Activated CD8-positive, alpha-beta memory T cell treated with anti-CD3 and anti-CD28 coated beads, Interleukin-2, amount 10 ng/mL, durations not matched to agents 7 days and 5 days (primary cell): Measurements from ENCODE around the gene PCDHAC2. TPM values are rescaled to one million over a fixed set of nuclear protein-coding genes. Genes with fewer than 3 reads are reported as not detected.

ENCODE experiments used
- ATAC-seq: fragments of 150-1000 bp; cut with Tn5 transposase; one replicate; pipeline ENCODE4 v1.10.0; 2021; ENCODE audit warnings: moderate library complexity
- CTCF ChIA-PET: fragments of 350-600 bp; sonication (Branson Sonifier 250); formaldehyde crosslinking; loops from one replicate; lab custom pipeline; 2021; ENCODE audit warnings: antibody characterized with exemption; lab: Charles Lee
- DNase-seq: peaks from one replicate; pipeline ENCODE4 v3.0.0-alpha.2; 2020
- H3K27ac Mint-ChIP-seq: one replicate; pipeline ENCODE4 v1.8.0; 2021; ENCODE audit warnings: mild to moderate bottlenecking, mixed read lengths
- H3K27me3 Mint-ChIP-seq: one replicate; pipeline ENCODE4 v1.8.0; 2021; ENCODE audit warnings: mixed read lengths
- H3K36me3 Mint-ChIP-seq: one replicate; pipeline ENCODE4 v1.8.0; 2021; ENCODE audit warnings: mild to moderate bottlenecking, mixed read lengths
- H3K4me1 Mint-ChIP-seq: one replicate; pipeline ENCODE4 v1.8.0; 2021; ENCODE audit warnings: mixed read lengths
- H3K4me3 Mint-ChIP-seq: one replicate; pipeline ENCODE4 v1.8.0; 2021; ENCODE audit warnings: mild to moderate bottlenecking, moderate library complexity, mixed read lengths
- H3K9me3 Mint-ChIP-seq: one replicate; pipeline ENCODE4 v1.8.0; 2022; ENCODE audit warnings: low read depth, mixed read lengths
- total RNA-seq, 2 experiments: library from RNA; stranded (reverse); gene quantifications; one replicate each; pipeline ENCODE4 v1.2.3, GENCODE V29; 2021

Gene PCDHAC2, protein sequence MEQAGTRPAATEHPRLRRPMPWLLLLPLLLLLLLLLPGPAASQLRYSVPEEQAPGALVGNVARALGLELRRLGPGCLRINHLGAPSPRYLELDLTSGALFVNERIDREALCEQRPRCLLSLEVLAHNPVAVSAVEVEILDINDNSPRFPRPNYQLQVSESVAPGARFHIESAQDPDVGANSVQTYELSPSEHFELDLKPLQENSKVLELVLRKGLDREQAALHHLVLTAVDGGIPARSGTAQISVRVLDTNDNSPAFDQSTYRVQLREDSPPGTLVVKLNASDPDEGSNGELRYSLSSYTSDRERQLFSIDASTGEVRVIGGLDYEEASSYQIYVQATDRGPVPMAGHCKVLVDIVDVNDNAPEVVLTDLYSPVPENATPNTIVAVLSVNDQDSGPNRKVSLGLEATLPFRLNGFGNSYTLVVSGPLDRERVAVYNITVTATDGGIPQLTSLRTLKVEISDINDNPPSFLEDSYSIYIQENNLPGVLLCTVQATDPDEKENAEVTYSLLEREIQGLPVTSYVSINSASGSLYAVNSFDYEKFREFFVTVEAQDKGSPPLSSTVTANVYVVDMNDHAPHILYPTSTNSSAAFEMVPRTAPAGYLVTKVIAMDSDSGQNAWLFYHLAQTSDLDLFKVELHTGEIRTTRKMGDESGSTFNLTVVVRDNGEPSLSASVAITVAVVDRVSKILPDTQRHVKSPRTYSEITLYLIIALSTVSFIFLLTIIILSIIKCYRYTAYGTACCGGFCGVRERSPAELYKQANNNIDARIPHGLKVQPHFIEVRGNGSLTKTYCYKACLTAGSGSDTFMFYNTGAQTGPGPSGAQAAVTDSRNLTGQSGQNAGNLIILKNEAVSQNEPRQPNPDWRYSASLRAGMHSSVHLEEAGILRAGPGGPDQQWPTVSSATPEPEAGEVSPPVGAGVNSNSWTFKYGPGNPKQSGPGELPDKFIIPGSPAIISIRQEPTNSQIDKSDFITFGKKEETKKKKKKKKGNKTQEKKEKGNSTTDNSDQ
- not detected for total RNA-seq

- CTCF ChIA-PET, result no interaction called here
- DNase-seq, result no peak
- Mint-ChIP-seq H3K4me1 (no peaks in the 10 kb centered on the region), H3K27me3 (peaks cover 32% of the 10 kb centered on the region), H3K4me3 (no peak within 1 kb of the TSS), H3K9me3 (no peaks in the 10 kb centered on the region), H3K36me3 (no peaks in the 10 kb centered on the region), H3K27ac (no peak within 1 kb of the TSS)
- no peak for ATAC-seq
Observed at GRCh38 chr5:140966293-140967225, at the start of gene PCDHAC2. TSS of gene PCDHAC2 (plus strand) at chr5:140966476. CDS start at chr5:140966767, 291 bp downstream.

GRCh38 chr5:140923601-140924000, 42.7 kb upstream of the PCDHAC2 start:
- CTCF ChIA-PET, result no interaction called here
- no peak overlapping the region for H3K4me3 Mint-ChIP-seq

GRCh38 chr5:140925806-140926442, 40.4 kb upstream of the PCDHAC2 start, which contains the start of gene PCDHAC1:
TSS of gene PCDHAC1 (plus strand) at chr5:140926299. CDS start at chr5:140926893, 594 bp downstream.
- Mint-ChIP-seq H3K4me1 (peaks cover 3% of the 10 kb centered on the region), H3K27ac (no peak within 1 kb of the TSS), H3K4me3 (no peak within 1 kb of the TSS), H3K36me3 (no peaks in the 10 kb centered on the region), H3K27me3 (peaks cover 23% of the 10 kb centered on the region), H3K9me3 (peaks cover 4% of the 10 kb centered on the region)
- ATAC-seq, result no peak
- DNase-seq, result no peak
- CTCF ChIA-PET, result no interaction called here

More at GRCh38 chr5:140923601-140924000, 42.7 kb upstream of the PCDHAC2 start:
- Mint-ChIP-seq H3K36me3 (no peaks in the 10 kb centered on the region), H3K27ac (no peak overlapping the region), H3K4me1 (peaks cover 3% of the 10 kb centered on the region), H3K9me3 (peaks cover 4% of the 10 kb centered on the region), H3K27me3 (peaks cover 23% of the 10 kb centered on the region)
- DNase-seq (no peak), ATAC-seq (no peak)

DNA sequence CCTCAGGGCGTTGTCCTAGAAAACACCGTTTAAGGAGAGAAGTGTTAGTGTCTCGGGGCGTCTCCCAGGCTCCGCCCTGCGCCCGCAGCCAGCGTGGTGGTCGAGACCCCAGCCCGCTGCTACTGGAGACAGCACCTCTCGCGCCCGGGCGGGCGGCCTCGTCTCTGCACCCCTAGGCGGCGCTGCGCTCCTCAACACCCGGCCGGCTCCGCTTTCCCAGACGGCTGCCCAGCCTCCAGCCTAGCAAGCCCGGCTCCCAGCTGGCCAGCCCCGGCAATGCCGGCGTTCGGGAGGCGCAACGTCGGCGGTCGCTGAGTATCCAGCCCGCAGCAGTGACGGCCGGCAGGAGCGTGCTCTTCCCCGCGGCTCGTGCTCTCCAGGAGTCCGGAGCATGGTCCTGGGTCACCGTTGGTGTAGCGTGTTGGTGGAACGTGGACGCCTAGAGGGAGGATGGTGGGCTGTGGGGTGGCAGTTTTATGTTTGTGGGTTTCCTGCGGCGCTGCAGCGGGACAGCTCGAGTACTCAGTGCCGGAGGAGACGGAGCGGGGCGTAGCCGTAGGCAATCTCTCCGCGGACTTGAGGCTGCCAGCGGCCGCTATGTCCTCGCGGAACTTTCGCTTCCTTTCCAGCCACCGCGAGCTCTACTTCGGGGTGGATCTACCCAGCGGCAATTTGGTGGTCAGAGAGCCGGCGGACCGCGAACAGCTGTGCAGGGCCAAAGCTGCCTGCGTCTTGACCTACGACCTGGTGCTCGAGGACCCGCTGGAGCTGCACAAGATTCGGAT, 39.6 kb upstream of the PCDHAC2 start:
- peaks cover 3% of the 10 kb centered on the region for H3K4me1 Mint-ChIP-seq
- no peak for DNase-seq
- no peak for ATAC-seq
- H3K4me3 Mint-ChIP-seq, result no peak overlapping the region
- no peak overlapping the region for H3K27ac Mint-ChIP-seq
- H3K27me3 Mint-ChIP-seq, result peaks cover 23% of the 10 kb centered on the region
- H3K9me3 Mint-ChIP-seq, result peaks cover 4% of the 10 kb centered on the region
- no peaks in the 10 kb centered on the region for H3K36me3 Mint-ChIP-seq
- CTCF ChIA-PET, result no interaction called here

- CTCF ChIA-PET, result no interaction called here
- no peaks in the 10 kb centered on the region for H3K36me3 Mint-ChIP-seq
- H3K27ac Mint-ChIP-seq, result no peak overlapping the region
- no peak overlapping the region for H3K4me3 Mint-ChIP-seq
- ATAC-seq (no peak), DNase-seq (no peak)
- peaks cover 3% of the 10 kb centered on the region for H3K4me1 Mint-ChIP-seq
- H3K27me3 Mint-ChIP-seq, result peaks cover 23% of the 10 kb centered on the region
- H3K9me3 Mint-ChIP-seq, result peaks cover 4% of the 10 kb centered on the region
Observed at GRCh38 chr5:140927228-140927573, 39.1 kb upstream of the PCDHAC2 start.

- DNase-seq, result no peak
- CTCF ChIA-PET, result no interaction called here
- Mint-ChIP-seq H3K27ac (no peak overlapping the region), H3K4me3 (no peak overlapping the region), H3K36me3 (no peaks in the 10 kb centered on the region), H3K4me1 (no peaks in the 10 kb centered on the region), H3K27me3 (no peaks in the 10 kb centered on the region), H3K9me3 (no peaks in the 10 kb centered on the region)
- no peak for ATAC-seq
Observed at GRCh38 chr5:140934964-140935606, 31.2 kb upstream of the PCDHAC2 start.

DNA sequence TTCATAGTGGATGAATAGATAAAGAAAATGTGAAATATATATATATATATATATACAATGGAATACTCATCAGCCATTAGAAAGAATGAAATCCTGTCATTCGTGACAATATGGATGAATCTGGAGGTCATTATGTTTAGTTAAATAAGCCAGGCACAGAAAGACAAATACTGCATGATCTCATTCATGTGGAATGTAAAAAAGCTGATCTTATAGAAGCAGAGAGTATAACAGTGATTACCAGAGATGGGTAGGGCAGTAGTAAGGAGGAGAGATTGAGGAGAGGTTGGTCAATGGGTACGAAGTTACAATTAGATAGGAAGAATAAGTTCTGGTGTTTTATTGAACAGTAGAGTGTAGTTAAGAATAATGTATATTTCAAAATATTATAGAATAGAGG, 19.7 kb upstream of the PCDHAC2 start:
- no peak for ATAC-seq
- Mint-ChIP-seq H3K36me3 (no peaks in the 10 kb centered on the region), H3K27ac (no peak overlapping the region), H3K4me1 (no peaks in the 10 kb centered on the region), H3K27me3 (no peaks in the 10 kb centered on the region), H3K9me3 (peaks cover 12% of the 10 kb centered on the region), H3K4me3 (no peak overlapping the region)
- no peak for DNase-seq
- CTCF ChIA-PET, result no interaction called here

GRCh38 chr5:140951636-140952035, 14.6 kb upstream of the PCDHAC2 start:
- no peak overlapping the region for H3K27ac Mint-ChIP-seq
- no peaks in the 10 kb centered on the region for H3K27me3 Mint-ChIP-seq
- DNase-seq, result no peak
- H3K4me1 Mint-ChIP-seq, result no peaks in the 10 kb centered on the region
- H3K36me3 Mint-ChIP-seq, result no peaks in the 10 kb centered on the region
- peaks cover 8% of the 10 kb centered on the region for H3K9me3 Mint-ChIP-seq
- no peak overlapping the region for H3K4me3 Mint-ChIP-seq
- ATAC-seq, result no peak
- CTCF ChIA-PET, result no interaction called here

DNA sequence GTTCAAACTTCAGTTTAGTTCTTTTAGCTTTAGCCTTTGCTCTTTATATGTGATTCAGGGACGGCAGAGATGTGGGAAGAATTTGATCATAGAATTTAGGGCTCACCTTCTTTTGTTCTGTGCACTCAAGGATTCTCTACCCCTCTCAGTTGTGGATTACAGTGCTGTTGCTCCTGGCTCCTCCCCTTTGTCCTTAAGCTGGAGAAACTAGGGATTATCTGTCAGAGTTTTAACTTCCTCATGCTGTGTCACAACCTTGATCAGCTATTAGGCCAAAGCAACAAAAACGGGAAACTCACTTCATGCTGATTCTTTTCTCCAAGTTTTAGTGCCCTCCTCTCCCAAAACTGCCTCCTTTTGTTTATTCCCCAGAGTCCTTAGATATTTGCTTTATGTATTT, 13.0 kb upstream of the PCDHAC2 start:
- no peaks in the 10 kb centered on the region for H3K27me3 Mint-ChIP-seq
- H3K27ac Mint-ChIP-seq, result no peak overlapping the region
- CTCF ChIA-PET, result no interaction called here
- no peak overlapping the region for H3K4me3 Mint-ChIP-seq
- no peak for DNase-seq
- peaks cover 8% of the 10 kb centered on the region for H3K9me3 Mint-ChIP-seq
- ATAC-seq, result no peak
- H3K36me3 Mint-ChIP-seq, result no peaks in the 10 kb centered on the region
- no peaks in the 10 kb centered on the region for H3K4me1 Mint-ChIP-seq

GRCh38 chr5:140962190-140962589, 4.1 kb upstream of the PCDHAC2 start:
- no peaks in the 10 kb centered on the region for H3K4me1 Mint-ChIP-seq
- no peaks in the 10 kb centered on the region for H3K9me3 Mint-ChIP-seq
- H3K27ac Mint-ChIP-seq, result no peak overlapping the region
- H3K27me3 Mint-ChIP-seq, result peaks cover 27% of the 10 kb centered on the region
- H3K36me3 Mint-ChIP-seq, result no peaks in the 10 kb centered on the region
- CTCF ChIA-PET, result no interaction called here
- no peak for DNase-seq
- no peak for ATAC-seq
- H3K4me3 Mint-ChIP-seq, result no peak overlapping the region

- Mint-ChIP-seq H3K27me3 (peaks cover 32% of the 10 kb centered on the region), H3K9me3 (no peaks in the 10 kb centered on the region), H3K36me3 (no peaks in the 10 kb centered on the region), H3K4me1 (no peaks in the 10 kb centered on the region), H3K4me3 (no peak overlapping the region), H3K27ac (no peak overlapping the region)
- DNase-seq (no peak), ATAC-seq (no peak)
- CTCF ChIA-PET, result no interaction called here
Observed at GRCh38 chr5:140964356-140964755, 1.9 kb upstream of the PCDHAC2 start.

DNA sequence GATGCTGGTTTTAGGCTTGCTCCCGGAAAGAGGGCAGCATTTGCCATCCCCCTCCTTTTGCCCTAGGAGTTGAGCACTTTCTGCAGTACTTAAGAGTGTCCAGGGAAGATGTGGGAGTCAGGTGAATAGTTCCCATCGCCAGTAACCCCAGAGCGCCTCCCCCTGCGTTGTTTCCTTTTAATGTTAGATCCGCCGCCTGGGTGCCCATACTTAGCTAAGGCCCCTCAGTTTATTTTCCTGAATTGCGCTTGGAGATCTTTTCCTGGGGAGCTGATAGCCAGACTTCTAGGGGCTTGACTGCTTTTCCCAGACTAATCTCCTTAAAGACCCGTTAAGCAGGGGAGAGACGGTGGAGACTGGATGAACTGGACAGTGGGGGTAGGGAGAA, 377 bp upstream of the PCDHAC2 start:
- no peaks in the 10 kb centered on the region for H3K9me3 Mint-ChIP-seq
- H3K36me3 Mint-ChIP-seq, result no peaks in the 10 kb centered on the region
- H3K4me3 Mint-ChIP-seq, result no peak overlapping the region
- H3K27me3 Mint-ChIP-seq, result peaks cover 32% of the 10 kb centered on the region
- no peak for ATAC-seq
- CTCF ChIA-PET, result no interaction called here
- no peaks in the 10 kb centered on the region for H3K4me1 Mint-ChIP-seq
- no peak overlapping the region for H3K27ac Mint-ChIP-seq
- DNase-seq, result no peak
